GM23338 (cell line): ENCODE results near the gene PARP11. TPM values are rescaled to one million over a fixed set of nuclear protein-coding genes. Genes with fewer than 3 reads are reported as not detected.

Source experiments
- ATAC-seq: fragments of 200-7000 bp; cut with Tn5 transposase; 3 replicates; pipeline ENCODE4 v1.9.1; 2020
- DNase-seq: peaks from one replicate; pipeline ENCODE4 v3.0.0-alpha.2; 2015; ENCODE audit warnings: low spot score
- H2AFZ ChIP-seq: fragments of 200-600 bp; sonication (generic); 2 replicates; pipeline ENCODE4 v1.8.0; 2016; ENCODE audit warnings: antibody characterized with exemption, mild to moderate bottlenecking, moderate library complexity
- H3F3A ChIP-seq: fragments of 200-600 bp; sonication (generic); replicated peaks from 2 replicates; pipeline ENCODE4 v1.8.0; 2017; ENCODE audit warnings: antibody characterized with exemption, mixed run types, low read depth
- H3K27ac ChIP-seq: fragments of 200-600 bp; sonication (generic); 2 replicates; pipeline ENCODE4 v1.6.1; 2016; ENCODE audit warnings: low read depth
- H3K27me3 ChIP-seq: fragments of 200-600 bp; sonication (generic); 2 replicates; pipeline ENCODE4 v1.8.0; 2016; ENCODE audit warnings: mild to moderate bottlenecking, mixed run types, moderate library complexity; ENCODE audit not compliant: insufficient read depth
- H3K36me3 ChIP-seq: fragments of 200-600 bp; sonication (generic); 2 replicates; pipeline ENCODE4 v1.8.0; 2016; ENCODE audit warnings: mild to moderate bottlenecking; ENCODE audit not compliant: insufficient read depth
- H3K4me1 ChIP-seq: fragments of 200-600 bp; sonication (generic); 2 replicates; pipeline ENCODE4 v1.8.0; 2016; ENCODE audit warnings: mild to moderate bottlenecking, moderate library complexity; ENCODE audit not compliant: insufficient read depth
- H3K4me2 ChIP-seq: fragments of 200-600 bp; sonication (generic); 2 replicates; pipeline ENCODE4 v1.7.1; 2017; ENCODE audit warnings: mixed run types
- H3K4me3 ChIP-seq: fragments of 200-600 bp; sonication (generic); 2 replicates; pipeline ENCODE4 v1.6.1; 2016; ENCODE audit warnings: mixed run types
- H3K79me2 ChIP-seq: fragments of 200-600 bp; sonication (generic); replicated peaks from 2 replicates; pipeline ENCODE4 v1.8.0; 2017; ENCODE audit warnings: mild to moderate bottlenecking; ENCODE audit not compliant: insufficient read depth
- H3K9me2 ChIP-seq: fragments of 200-600 bp; sonication (generic); 2 replicates; pipeline ENCODE4 v1.8.0; 2017; ENCODE audit not compliant: insufficient read depth
- H4K20me1 ChIP-seq: fragments of 200-600 bp; sonication (generic); replicated peaks from 2 replicates; pipeline ENCODE4 v1.8.0; 2017; ENCODE audit warnings: mild to moderate bottlenecking; ENCODE audit not compliant: insufficient read depth
- H3K27ac Mint-ChIP-seq: 2 replicates; pipeline ENCODE4 v1.8.0; 2020; ENCODE audit warnings: inconsistent platforms, mild to moderate bottlenecking, moderate library complexity, mixed read lengths
- H3K27me3 Mint-ChIP-seq: 3 replicates; pipeline ENCODE4 v1.8.0; 2022; ENCODE audit warnings: low read depth, mild to moderate bottlenecking, moderate library complexity, mixed read lengths, inconsistent platforms; ENCODE audit not compliant: insufficient read depth, poor library complexity
- H3K36me3 Mint-ChIP-seq: 3 replicates; pipeline ENCODE4 v1.8.0; 2021; ENCODE audit warnings: low read depth, mild to moderate bottlenecking, inconsistent platforms, moderate library complexity, mixed read lengths
- H3K4me1 Mint-ChIP-seq: 3 replicates; pipeline ENCODE4 v1.8.0; 2020; ENCODE audit warnings: mild to moderate bottlenecking, inconsistent platforms, mixed read lengths
- H3K4me3 Mint-ChIP-seq: 3 replicates; pipeline ENCODE4 v1.8.0; 2021; ENCODE audit warnings: moderate library complexity, mild to moderate bottlenecking, inconsistent platforms, mixed read lengths
- H3K9me3 Mint-ChIP-seq: 3 replicates; pipeline ENCODE4 v1.8.0; 2020; ENCODE audit warnings: moderate library complexity, mild to moderate bottlenecking, inconsistent platforms, mixed read lengths
- CREB1 ChIP-seq: fragments of 250-450 bp; sonication (Bioruptor Pico); IDR thresholded peaks from 2 replicates; pipeline ENCODE4 v1.5.0; 2020; ENCODE audit warnings: low read depth, mild to moderate bottlenecking, moderate library complexity
- ETS1 ChIP-seq: IDR thresholded peaks from 2 replicates; pipeline ENCODE4 v1.6.1; 2016; ENCODE audit warnings: antibody characterized with exemption
- EZH2 ChIP-seq: fragments of 200-600 bp; sonication (generic); IDR thresholded peaks from one replicate; pipeline ENCODE4 v1.8.0; 2017; ENCODE audit warnings: antibody characterized with exemption, mild to moderate bottlenecking, low read depth; ENCODE audit not compliant: unreplicated experiment
- EZH2phosphoT487 ChIP-seq: fragments of 200-600 bp; sonication (generic); IDR thresholded peaks from one replicate; pipeline ENCODE4 v1.8.1; 2018; ENCODE audit warnings: antibody characterized with exemption; ENCODE audit not compliant: unreplicated experiment
- JUNB ChIP-seq: IDR thresholded peaks from one replicate; pipeline ENCODE4 v1.6.1; 2016; ENCODE audit warnings: antibody characterized with exemption; ENCODE audit not compliant: unreplicated experiment
- NANOG ChIP-seq: IDR thresholded peaks from 2 replicates; pipeline ENCODE4 v1.6.1; 2016; ENCODE audit warnings: antibody characterized with exemption, borderline replicate concordance
- POLR2AphosphoS5 ChIP-seq: IDR thresholded peaks from 2 replicates; pipeline ENCODE4 v1.6.1; 2016; ENCODE audit warnings: antibody characterized with exemption, low read depth
- REST ChIP-seq: IDR thresholded peaks from one replicate; pipeline ENCODE4 v1.6.1; 2018; ENCODE audit warnings: antibody characterized with exemption; ENCODE audit not compliant: unreplicated experiment
- STAT1 ChIP-seq: IDR thresholded peaks from one replicate; pipeline ENCODE4 v1.6.1; 2016; ENCODE audit warnings: antibody characterized with exemption; ENCODE audit not compliant: unreplicated experiment
- ZNF114 ChIP-seq: fragments of 250-450 bp; sonication (Bioruptor Pico); IDR thresholded peaks from 2 replicates; pipeline ENCODE4 v1.5.0; 2020; ENCODE audit warnings: mild to moderate bottlenecking, moderate library complexity
- ZNF331 ChIP-seq: fragments of 250-450 bp; sonication (Bioruptor Pico); IDR thresholded peaks from 2 replicates; pipeline ENCODE4 v1.5.0; 2020; ENCODE audit warnings: low read depth, mild to moderate bottlenecking, moderate library complexity
- polyA plus RNA-seq: library from polyadenylated mRNA; unstranded; fragments of >200 nt; fragmentation: Nextera tagmentation; extraction: Ambion mirVana; gene quantifications from 2 replicates; pipeline ENCODE4 v1.2.1, GENCODE V29; 2016
- total RNA-seq: library from RNA; depleted of rRNA; stranded (reverse); fragments of >200 nt; shearing (Covaris generic); gene quantifications from 2 replicates; pipeline ENCODE4 v1.2.3, GENCODE V29; 2014
- TF ChIP-seq, protein P1 (sequence below): fragments of 250-450 bp; sonication (Bioruptor Pico); IDR thresholded peaks from 2 replicates; pipeline ENCODE4 v1.5.0; 2020; ENCODE audit warnings: mild to moderate bottlenecking, moderate library complexity
- TF ChIP-seq, protein P2 (sequence below), 2 experiments: fragments of 200-600 bp in 1 of 2; sonication (generic) in 1 of 2; conservative IDR thresholded peaks; 2 replicates each; pipeline versions ENCODE4 v1.5.1 to v1.6.1; 2016 to 2017; ENCODE audit warnings: antibody characterized with exemption in 2 of 2, low read depth in 2 of 2, mild to moderate bottlenecking in 2 of 2, moderate library complexity in 1 of 2

Gene PARP11
- total and polyA plus RNA-seq, 2 experiments from 2014 or later, result 4.8 to 11.5 TPM

DNA sequence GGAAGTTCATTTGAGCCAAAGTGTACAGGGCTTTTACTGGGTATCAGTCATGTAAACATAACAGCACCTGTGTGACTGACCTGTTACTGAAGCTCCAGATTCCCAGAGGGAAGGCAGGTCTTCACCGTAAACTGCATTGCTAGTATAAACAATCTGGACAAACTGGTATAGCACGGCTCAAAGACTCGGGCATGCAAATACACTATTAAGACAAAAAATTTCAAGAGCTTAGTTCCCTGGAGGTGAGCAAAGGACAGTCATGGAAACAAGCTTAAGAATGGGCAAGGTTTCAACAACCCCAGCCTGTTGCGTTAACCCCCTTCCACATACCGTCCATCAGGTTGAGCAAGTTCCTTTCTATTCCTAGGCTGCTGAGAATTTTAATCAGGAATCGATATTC is 9.4 kb downstream of the PARP11 start:
- H3K36me3 ChIP-seq, result 0 out of 2 replicates have a peak, but pooled peaks cover 3% of the 10 kb centered on the region
- peaks cover 10% of the 10 kb centered on the region for H3K9me3 Mint-ChIP-seq
- ATAC-seq (no peak), DNase-seq (no peak)
- no peaks in the 10 kb centered on the region for H3K9me2 ChIP-seq
- H4K20me1 ChIP-seq, result no peaks in the 10 kb centered on the region
- no peaks in the 10 kb centered on the region for H3K27me3 Mint-ChIP-seq
- no peak for TF ChIP-seq ETS1
- no peak for TF ChIP-seq CREB1
- TF ChIP-seq, protein P1, sequence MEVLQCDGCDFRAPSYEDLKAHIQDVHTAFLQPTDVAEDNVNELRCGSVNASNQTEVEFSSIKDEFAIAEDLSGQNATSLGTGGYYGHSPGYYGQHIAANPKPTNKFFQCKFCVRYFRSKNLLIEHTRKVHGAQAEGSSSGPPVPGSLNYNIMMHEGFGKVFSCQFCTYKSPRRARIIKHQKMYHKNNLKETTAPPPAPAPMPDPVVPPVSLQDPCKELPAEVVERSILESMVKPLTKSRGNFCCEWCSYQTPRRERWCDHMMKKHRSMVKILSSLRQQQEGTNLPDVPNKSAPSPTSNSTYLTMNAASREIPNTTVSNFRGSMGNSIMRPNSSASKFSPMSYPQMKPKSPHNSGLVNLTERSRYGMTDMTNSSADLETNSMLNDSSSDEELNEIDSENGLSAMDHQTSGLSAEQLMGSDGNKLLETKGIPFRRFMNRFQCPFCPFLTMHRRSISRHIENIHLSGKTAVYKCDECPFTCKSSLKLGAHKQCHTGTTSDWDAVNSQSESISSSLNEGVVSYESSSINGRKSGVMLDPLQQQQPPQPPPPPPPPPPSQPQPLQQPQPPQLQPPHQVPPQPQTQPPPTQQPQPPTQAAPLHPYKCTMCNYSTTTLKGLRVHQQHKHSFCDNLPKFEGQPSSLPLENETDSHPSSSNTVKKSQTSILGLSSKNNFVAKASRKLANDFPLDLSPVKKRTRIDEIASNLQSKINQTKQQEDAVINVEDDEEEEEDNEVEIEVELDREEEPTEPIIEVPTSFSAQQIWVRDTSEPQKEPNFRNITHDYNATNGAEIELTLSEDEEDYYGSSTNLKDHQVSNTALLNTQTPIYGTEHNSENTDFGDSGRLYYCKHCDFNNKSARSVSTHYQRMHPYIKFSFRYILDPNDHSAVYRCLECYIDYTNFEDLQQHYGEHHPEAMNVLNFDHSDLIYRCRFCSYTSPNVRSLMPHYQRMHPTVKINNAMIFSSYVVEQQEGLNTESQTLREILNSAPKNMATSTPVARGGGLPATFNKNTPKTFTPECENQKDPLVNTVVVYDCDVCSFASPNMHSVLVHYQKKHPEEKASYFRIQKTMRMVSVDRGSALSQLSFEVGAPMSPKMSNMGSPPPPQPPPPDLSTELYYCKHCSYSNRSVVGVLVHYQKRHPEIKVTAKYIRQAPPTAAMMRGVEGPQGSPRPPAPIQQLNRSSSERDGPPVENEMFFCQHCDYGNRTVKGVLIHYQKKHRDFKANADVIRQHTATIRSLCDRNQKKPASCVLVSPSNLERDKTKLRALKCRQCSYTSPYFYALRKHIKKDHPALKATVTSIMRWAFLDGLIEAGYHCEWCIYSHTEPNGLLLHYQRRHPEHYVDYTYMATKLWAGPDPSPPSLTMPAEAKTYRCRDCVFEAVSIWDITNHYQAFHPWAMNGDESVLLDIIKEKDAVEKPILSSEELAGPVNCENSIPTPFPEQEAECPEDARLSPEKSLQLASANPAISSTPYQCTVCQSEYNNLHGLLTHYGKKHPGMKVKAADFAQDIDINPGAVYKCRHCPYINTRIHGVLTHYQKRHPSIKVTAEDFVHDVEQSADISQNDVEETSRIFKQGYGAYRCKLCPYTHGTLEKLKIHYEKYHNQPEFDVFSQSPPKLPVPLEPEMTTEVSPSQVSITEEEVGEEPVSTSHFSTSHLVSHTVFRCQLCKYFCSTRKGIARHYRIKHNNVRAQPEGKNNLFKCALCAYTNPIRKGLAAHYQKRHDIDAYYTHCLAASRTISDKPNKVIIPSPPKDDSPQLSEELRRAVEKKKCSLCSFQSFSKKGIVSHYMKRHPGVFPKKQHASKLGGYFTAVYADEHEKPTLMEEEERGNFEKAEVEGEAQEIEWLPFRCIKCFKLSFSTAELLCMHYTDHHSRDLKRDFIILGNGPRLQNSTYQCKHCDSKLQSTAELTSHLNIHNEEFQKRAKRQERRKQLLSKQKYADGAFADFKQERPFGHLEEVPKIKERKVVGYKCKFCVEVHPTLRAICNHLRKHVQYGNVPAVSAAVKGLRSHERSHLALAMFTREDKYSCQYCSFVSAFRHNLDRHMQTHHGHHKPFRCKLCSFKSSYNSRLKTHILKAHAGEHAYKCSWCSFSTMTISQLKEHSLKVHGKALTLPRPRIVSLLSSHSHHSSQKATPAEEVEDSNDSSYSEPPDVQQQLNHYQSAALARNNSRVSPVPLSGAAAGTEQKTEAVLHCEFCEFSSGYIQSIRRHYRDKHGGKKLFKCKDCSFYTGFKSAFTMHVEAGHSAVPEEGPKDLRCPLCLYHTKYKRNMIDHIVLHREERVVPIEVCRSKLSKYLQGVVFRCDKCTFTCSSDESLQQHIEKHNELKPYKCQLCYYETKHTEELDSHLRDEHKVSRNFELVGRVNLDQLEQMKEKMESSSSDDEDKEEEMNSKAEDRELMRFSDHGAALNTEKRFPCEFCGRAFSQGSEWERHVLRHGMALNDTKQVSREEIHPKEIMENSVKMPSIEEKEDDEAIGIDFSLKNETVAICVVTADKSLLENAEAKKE (CRISPR knock-in tag), result no peak
- TF ChIP-seq EZH2phosphoT487, result no peak
- TF ChIP-seq REST, result no peak
- TF ChIP-seq, protein P2, sequence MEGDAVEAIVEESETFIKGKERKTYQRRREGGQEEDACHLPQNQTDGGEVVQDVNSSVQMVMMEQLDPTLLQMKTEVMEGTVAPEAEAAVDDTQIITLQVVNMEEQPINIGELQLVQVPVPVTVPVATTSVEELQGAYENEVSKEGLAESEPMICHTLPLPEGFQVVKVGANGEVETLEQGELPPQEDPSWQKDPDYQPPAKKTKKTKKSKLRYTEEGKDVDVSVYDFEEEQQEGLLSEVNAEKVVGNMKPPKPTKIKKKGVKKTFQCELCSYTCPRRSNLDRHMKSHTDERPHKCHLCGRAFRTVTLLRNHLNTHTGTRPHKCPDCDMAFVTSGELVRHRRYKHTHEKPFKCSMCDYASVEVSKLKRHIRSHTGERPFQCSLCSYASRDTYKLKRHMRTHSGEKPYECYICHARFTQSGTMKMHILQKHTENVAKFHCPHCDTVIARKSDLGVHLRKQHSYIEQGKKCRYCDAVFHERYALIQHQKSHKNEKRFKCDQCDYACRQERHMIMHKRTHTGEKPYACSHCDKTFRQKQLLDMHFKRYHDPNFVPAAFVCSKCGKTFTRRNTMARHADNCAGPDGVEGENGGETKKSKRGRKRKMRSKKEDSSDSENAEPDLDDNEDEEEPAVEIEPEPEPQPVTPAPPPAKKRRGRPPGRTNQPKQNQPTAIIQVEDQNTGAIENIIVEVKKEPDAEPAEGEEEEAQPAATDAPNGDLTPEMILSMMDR (conservative IDR thresholded peaks at IDR 0.05; ENCODE audit: low read depth in 2 of 2), result no peak
- TF ChIP-seq JUNB, result no peak
- TF ChIP-seq ZNF114, result no peak
- no peak for TF ChIP-seq EZH2
- TF ChIP-seq STAT1, result no peak
- TF ChIP-seq POLR2AphosphoS5, result no peak
- TF ChIP-seq NANOG, result no peak
- TF ChIP-seq ZNF331 (CRISPR knock-in tag), result no peak
- H3K27ac Mint-ChIP-seq, result no peak overlapping the region
- H3K79me2 ChIP-seq, result peaks cover 12% of the 10 kb centered on the region
- no peak overlapping the region for H3K27ac ChIP-seq
- H3K4me1 Mint-ChIP-seq, result no peaks in the 10 kb centered on the region
- no peaks in the 10 kb centered on the region for H3K4me1 ChIP-seq
- no peak overlapping the region for H3K4me3 ChIP-seq
- no peak overlapping the region for H3K4me3 Mint-ChIP-seq
- H3K36me3 Mint-ChIP-seq, result peaks cover 16% of the 10 kb centered on the region
- H3K4me2 ChIP-seq, result no peak overlapping the region
- no peak overlapping the region for H2AFZ ChIP-seq
- no peaks in the 10 kb centered on the region for H3K27me3 ChIP-seq
- H3F3A ChIP-seq, result no peaks in the 10 kb centered on the region
